ENCODE data around the gene ELP6. TPM values are rescaled to one million over a fixed set of nuclear protein-coding genes. Genes with fewer than 3 reads are reported as not detected.

The ELP6 gene
- total and polyA plus RNA-seq, 4 donors: 18.8 to 21.4 (median 19.5) TPM

GRCh38 chr3:47541583-47542108 is 28.1 kb upstream of the ELP6 start:
- no peak for DNase-seq (ENCODE audit: low spot score)
- Histone ChIP-seq H3K9ac (ENCODE audit: low read depth in 1 of 2, low read length in 2 of 2) (no peak overlapping the region), H3K36me3 (ENCODE audit: control insufficient read depth in 4 of 4, insufficient read depth in 3 of 4, low read depth in 1 of 4, low read length in 3 of 4) (no peaks in the 10 kb centered on the region), H3K4me1 (ENCODE audit: control insufficient read depth in 4 of 4, insufficient read depth in 4 of 4, low read length in 3 of 4) (no peaks in the 10 kb centered on the region), H3K4me3 (ENCODE audit: low read depth in 1 of 3, low read length in 3 of 3) (no peak overlapping the region), H3K27ac (ENCODE audit: low read depth in 1 of 2, low read length in 2 of 2) (no peak overlapping the region), H3K9me3 (ENCODE audit: control insufficient read depth in 4 of 4, low read length in 3 of 4) (no peaks in the 10 kb centered on the region), H3K27me3 (ENCODE audit: control insufficient read depth in 4 of 4, insufficient read depth in 4 of 4, low read length in 3 of 4) (no peaks in the 10 kb centered on the region)
- 69% methylated on average over 6 of the region's 6 CpGs for WGBS
- TF ChIP-seq ZBTB33 (IDR thresholded peaks at IDR 0.05): no peak
- TF ChIP-seq MAX (IDR thresholded peaks at IDR 0.05): no peak
- no peak for TF ChIP-seq YY1 (IDR thresholded peaks at IDR 0.05)
- TF ChIP-seq FOXA2 (IDR thresholded peaks at IDR 0.05): no peak
- no peak for TF ChIP-seq HNF4G (IDR thresholded peaks at IDR 0.05)
- TF ChIP-seq RAD21 (IDR thresholded peaks at IDR 0.05): no peak
- TF ChIP-seq EGR1 (IDR thresholded peaks at IDR 0.05; ENCODE audit: low read depth in 2 of 2): no peak
- no peak for TF ChIP-seq TAF1 (conservative IDR thresholded peaks at IDR 0.05)
- TF ChIP-seq FOXA1 (IDR thresholded peaks at IDR 0.05): no peak
- TF ChIP-seq GABPA (IDR thresholded peaks at IDR 0.05 in 1 of 2, conservative IDR thresholded peaks at IDR 0.05 in 1 of 2): no peak

GRCh38 chr3:47540281-47540680 is 26.8 kb upstream of the ELP6 start:
- Histone ChIP-seq H3K4me3 (ENCODE audit: low read depth in 1 of 3, low read length in 3 of 3) (no peak overlapping the region), H3K9ac (ENCODE audit: low read depth in 1 of 2, low read length in 2 of 2) (no peak overlapping the region), H3K36me3 (ENCODE audit: control insufficient read depth in 4 of 4, insufficient read depth in 3 of 4, low read depth in 1 of 4, low read length in 3 of 4) (no peaks in the 10 kb centered on the region), H3K4me1 (ENCODE audit: control insufficient read depth in 4 of 4, insufficient read depth in 4 of 4, low read length in 3 of 4) (no peaks in the 10 kb centered on the region), H3K27me3 (ENCODE audit: control insufficient read depth in 4 of 4, insufficient read depth in 4 of 4, low read length in 3 of 4) (no peaks in the 10 kb centered on the region), H3K27ac (ENCODE audit: low read depth in 1 of 2, low read length in 2 of 2) (no peak overlapping the region), H3K9me3 (ENCODE audit: control insufficient read depth in 4 of 4, low read length in 3 of 4) (no peaks in the 10 kb centered on the region)
- DNase-seq (ENCODE audit: low spot score): no peak
- TF ChIP-seq RXRA (IDR thresholded peaks at IDR 0.05) (no peak), EGR1 (IDR thresholded peaks at IDR 0.05; ENCODE audit: low read depth in 2 of 2) (no peak), JUND (IDR thresholded peaks at IDR 0.05) (no peak), ATF3 (IDR thresholded peaks at IDR 0.05) (no peak), RAD21 (IDR thresholded peaks at IDR 0.05) (no peak), FOXA2 (IDR thresholded peaks at IDR 0.05) (no peak), ZBTB33 (IDR thresholded peaks at IDR 0.05) (no peak), HNF4G (IDR thresholded peaks at IDR 0.05) (no peak)
- 94% methylated on average over 4 of the region's 4 CpGs for WGBS

- Histone ChIP-seq H3K9ac (ENCODE audit: low read depth in 1 of 2, low read length in 2 of 2) (no peak overlapping the region), H3K27me3 (ENCODE audit: control insufficient read depth in 4 of 4, insufficient read depth in 4 of 4, low read length in 3 of 4) (no peaks in the 10 kb centered on the region), H3K4me1 (ENCODE audit: control insufficient read depth in 4 of 4, insufficient read depth in 4 of 4, low read length in 3 of 4) (no peaks in the 10 kb centered on the region), H3K4me3 (ENCODE audit: low read depth in 1 of 3, low read length in 3 of 3) (no peak overlapping the region), H3K9me3 (ENCODE audit: control insufficient read depth in 4 of 4, low read length in 3 of 4) (no peaks in the 10 kb centered on the region), H3K27ac (ENCODE audit: low read depth in 1 of 2, low read length in 2 of 2) (no peak overlapping the region), H3K36me3 (ENCODE audit: control insufficient read depth in 4 of 4, insufficient read depth in 3 of 4, low read depth in 1 of 4, low read length in 3 of 4) (no peaks in the 10 kb centered on the region)
- TF ChIP-seq JUND (IDR thresholded peaks at IDR 0.05): no peak
- no peak for TF ChIP-seq SP1 (IDR thresholded peaks at IDR 0.05)
- no peak for TF ChIP-seq RAD21 (IDR thresholded peaks at IDR 0.05)
- no peak for TF ChIP-seq HNF4G (IDR thresholded peaks at IDR 0.05)
- TF ChIP-seq MAX (IDR thresholded peaks at IDR 0.05): no peak
- TF ChIP-seq ZBTB33 (IDR thresholded peaks at IDR 0.05): no peak
- no peak for TF ChIP-seq EGR1 (IDR thresholded peaks at IDR 0.05; ENCODE audit: low read depth in 2 of 2)
- TF ChIP-seq RXRA (IDR thresholded peaks at IDR 0.05): no peak
- no peak for TF ChIP-seq REST (IDR thresholded peaks at IDR 0.05)
- no peak for DNase-seq (ENCODE audit: low spot score)
- 91% methylated on average over 6 of the region's 6 CpGs for WGBS
Measured at GRCh38 chr3:47536967-47537366, 23.5 kb upstream of the ELP6 start.

Measured in liver (tissue), 9 donors.